Caco-2 (cell line): ENCODE results near the gene ACP6. TPM values are rescaled to one million over a fixed set of nuclear protein-coding genes. Genes with fewer than 3 reads are reported as not detected.

ENCODE experiments used
- BruUV-seq: library from RNA; stranded (reverse); fragments of 400-500 nt; replicated peaks from 2 replicates; lab custom pipeline; 2021; lab: Mats Ljungman, UMichigan
- CTCF ChIA-PET: fragments of 300-600 bp; sonication (Branson Sonifier 250); formaldehyde crosslinking; loops from one replicate; lab custom pipeline; 2022; ENCODE audit warnings: antibody characterized with exemption; lab: Charles Lee
- POLR2A ChIA-PET: fragments of 300-600 bp; sonication (Branson Sonifier 250); formaldehyde crosslinking; loops from one replicate; lab custom pipeline; 2022; ENCODE audit warnings: antibody characterized with exemption; lab: Charles Lee
- DNase-seq, 2 experiments: peaks; one replicate each; pipeline versions ENCODE4 v3.0.0 to v3.0.0-alpha.2; 2020 to 2022
- H3K27me3 ChIP-seq: replicated peaks from 2 replicates; pipeline ENCODE4 v1.6.0; 2011; ENCODE audit warnings: low read length; ENCODE audit not compliant: control insufficient read depth, insufficient read depth
- H3K36me3 ChIP-seq: 2 replicates; pipeline ENCODE4 v1.5.1; 2011; ENCODE audit warnings: low read length; ENCODE audit not compliant: control insufficient read depth, insufficient read depth
- H3K4me1 ChIP-seq: fragments of 250-450 bp; sonication (Bioruptor Pico); 2 replicates; pipeline ENCODE4 v1.5.1; 2020; ENCODE audit warnings: mild to moderate bottlenecking
- H3K4me3 ChIP-seq: 2 replicates; pipeline ENCODE4 v1.5.1; 2011; ENCODE audit warnings: low read depth, mild to moderate bottlenecking, control low read depth, low read length
- H3K9me3 ChIP-seq: fragments of 250-450 bp; sonication (Bioruptor Pico); 2 replicates; pipeline ENCODE4 v1.5.1; 2020; ENCODE audit warnings: mild to moderate bottlenecking, moderate library complexity
- H3K27ac Mint-ChIP-seq: one replicate; pipeline ENCODE4 v1.8.0; 2022; ENCODE audit warnings: mixed read lengths; ENCODE audit not compliant: unreplicated experiment
- H3K27me3 Mint-ChIP-seq: one replicate; pipeline ENCODE4 v1.8.0; 2022; ENCODE audit warnings: mixed read lengths; ENCODE audit not compliant: insufficient read depth, unreplicated experiment
- H3K36me3 Mint-ChIP-seq: one replicate; pipeline ENCODE4 v1.8.0; 2022; ENCODE audit warnings: mild to moderate bottlenecking, mixed read lengths; ENCODE audit not compliant: insufficient read depth, unreplicated experiment
- H3K4me1 Mint-ChIP-seq: one replicate; pipeline ENCODE4 v1.8.0; 2022; ENCODE audit warnings: low read depth, mixed read lengths; ENCODE audit not compliant: unreplicated experiment
- H3K4me3 Mint-ChIP-seq: one replicate; pipeline ENCODE4 v1.8.0; 2022; ENCODE audit warnings: mild to moderate bottlenecking, moderate library complexity, mixed read lengths; ENCODE audit not compliant: unreplicated experiment
- H3K9me3 Mint-ChIP-seq: one replicate; pipeline ENCODE4 v1.8.0; 2022; ENCODE audit warnings: mixed read lengths; ENCODE audit not compliant: unreplicated experiment
- CTCF ChIP-seq, 2 experiments: fragments of 200-600 bp in 1 of 2; IDR thresholded peaks; 1 replicate in 1 of 2; 2 replicates in 1 of 2; pipeline versions ENCODE4 v1.5.1 to v1.8.0; 2011 to 2022; ENCODE audit warnings: antibody characterized with exemption in 1 of 2, control low read depth in 1 of 2, inconsistent platforms in 1 of 2, low read depth in 1 of 2, low read length in 1 of 2, mild to moderate bottlenecking in 1 of 2, moderate library complexity in 1 of 2; ENCODE audit not compliant: insufficient read depth in 1 of 2, severe bottlenecking in 1 of 2, unreplicated experiment in 1 of 2
- intact Hi-C: fragments of 100-400 bp; cut with micrococcal nuclease; formaldehyde crosslinking; loops from one replicate; pipeline ENCODE4 v1.10.0; 2022; ENCODE audit not compliant: unreplicated experiment
- total RNA-seq: library from RNA; stranded (reverse); gene quantifications from 2 replicates; pipeline ENCODE4 v1.2.3, GENCODE V29; 2022

The ACP6 gene
- total RNA-seq, 1 experiment from 2014 or later: 24.6 TPM

- POLR2A ChIA-PET: interaction anchor here (0.6 kb wide), 1 partner anchor 139 kb away, joined by 3 read pairs; no protein-coding TSS in a partner anchor
- no peak for TF ChIP-seq CTCF (IDR thresholded peaks at IDR 0.05; ENCODE audit: insufficient read depth in 1 of 2, low read depth in 1 of 2, low read length in 1 of 2, severe bottlenecking in 1 of 2, unreplicated experiment in 1 of 2)
- H3K4me1 Mint-ChIP-seq: no peaks in the 10 kb centered on the region
- no peaks in the 10 kb centered on the region for H3K9me3 ChIP-seq
- H3K4me3 Mint-ChIP-seq: no peak overlapping the region
- no peaks in the 10 kb centered on the region for H3K27me3 ChIP-seq
- CTCF ChIA-PET: interaction anchor here (1.0 kb wide), 1 partner anchor 10 kb away, joined by 3 read pairs; no protein-coding TSS in a partner anchor
- BruUV-seq: no TSS peak
- no peak overlapping the region for H3K4me3 ChIP-seq
- no peaks in the 10 kb centered on the region for H3K4me1 ChIP-seq
- peaks cover 2% of the 10 kb centered on the region for H3K36me3 ChIP-seq
- DNase-seq: no peak
- H3K27me3 Mint-ChIP-seq: no peaks in the 10 kb centered on the region
- no peak overlapping the region for H3K27ac Mint-ChIP-seq
- intact Hi-C loops: no loop called here
- peaks cover 4% of the 10 kb centered on the region for H3K36me3 Mint-ChIP-seq
- no peaks in the 10 kb centered on the region for H3K9me3 Mint-ChIP-seq
Observed at GRCh38 chr1:147651466-147651865, 18.9 kb downstream of the ACP6 start.

GRCh38 chr1:147648933-147649332 lies 21.4 kb downstream of the ACP6 start:
- no TSS peak for BruUV-seq

GRCh38 chr1:147647796-147648633 lies 22.3 kb downstream of the ACP6 start:
- peaks cover 4% of the 10 kb centered on the region for H3K36me3 Mint-ChIP-seq
- Histone ChIP-seq H3K4me1 (no peaks in the 10 kb centered on the region), H3K9me3 (no peaks in the 10 kb centered on the region), H3K27me3 (no peaks in the 10 kb centered on the region), H3K36me3 (peaks cover 1% of the 10 kb centered on the region), H3K4me3 (no peak overlapping the region)
- DNase-seq: no peak
- no TSS peak for BruUV-seq
- CTCF ChIA-PET: no interaction called here
- H3K27ac Mint-ChIP-seq: no peak overlapping the region
- H3K4me1 Mint-ChIP-seq: no peaks in the 10 kb centered on the region
- intact Hi-C loops: no loop called here
- no peaks in the 10 kb centered on the region for H3K27me3 Mint-ChIP-seq
- no peak overlapping the region for H3K4me3 Mint-ChIP-seq
- POLR2A ChIA-PET: no interaction called here
- no peaks in the 10 kb centered on the region for H3K9me3 Mint-ChIP-seq
- TF ChIP-seq CTCF (IDR thresholded peaks at IDR 0.05; ENCODE audit: insufficient read depth in 1 of 2, low read depth in 1 of 2, low read length in 1 of 2, severe bottlenecking in 1 of 2, unreplicated experiment in 1 of 2): no peak

More at GRCh38 chr1:147648933-147649332, 21.4 kb downstream of the ACP6 start:
- no peak overlapping the region for H3K4me3 ChIP-seq
- H3K27me3 ChIP-seq: no peaks in the 10 kb centered on the region
- CTCF ChIA-PET: no interaction called here
- POLR2A ChIA-PET: no interaction called here
- Mint-ChIP-seq H3K27me3 (no peaks in the 10 kb centered on the region), H3K4me3 (no peak overlapping the region), H3K27ac (no peak overlapping the region), H3K4me1 (no peaks in the 10 kb centered on the region), H3K9me3 (no peaks in the 10 kb centered on the region), H3K36me3 (peaks cover 4% of the 10 kb centered on the region)
- peaks cover 3% of the 10 kb centered on the region for H3K36me3 ChIP-seq
- no peak for DNase-seq
- H3K4me1 ChIP-seq: no peaks in the 10 kb centered on the region
- no peaks in the 10 kb centered on the region for H3K9me3 ChIP-seq
- TF ChIP-seq CTCF (IDR thresholded peaks at IDR 0.05; ENCODE audit: insufficient read depth in 1 of 2, low read depth in 1 of 2, low read length in 1 of 2, severe bottlenecking in 1 of 2, unreplicated experiment in 1 of 2): no peak
- intact Hi-C loops: no loop called here
